Dendritic cell treated with granulocyte-macrophage colony-stimulating factor and Interleukin-4, amounts not matched to agents 40 ng/mL and 50 ng/mL, for 4 days (primary cell): ENCODE data around the gene SPATA45.
"Not testable (repeated sequence)": the region's sequence is repeated elsewhere in the genome, so short reads cannot be mapped to it uniquely, and the experiment has no call there.

ENCODE experiments used
- H3K27ac Mint-ChIP-seq: one replicate; pipeline ENCODE4 v1.8.0; 2022; ENCODE audit warnings: mild to moderate bottlenecking, mixed read lengths
- H3K27me3 Mint-ChIP-seq: one replicate; pipeline ENCODE4 v1.8.0; 2022; ENCODE audit warnings: mild to moderate bottlenecking, mixed read lengths
- H3K36me3 Mint-ChIP-seq: one replicate; pipeline ENCODE4 v1.8.0; 2022; ENCODE audit warnings: low read depth, mixed read lengths
- H3K4me1 Mint-ChIP-seq: one replicate; pipeline ENCODE4 v1.8.0; 2022; ENCODE audit warnings: low read depth, mixed read lengths
- H3K4me3 Mint-ChIP-seq: one replicate; pipeline ENCODE4 v1.8.0; 2022; ENCODE audit warnings: mild to moderate bottlenecking, moderate library complexity, mixed read lengths
- H3K9me3 Mint-ChIP-seq: one replicate; pipeline ENCODE4 v1.8.0; 2022; ENCODE audit warnings: mixed read lengths
- intact Hi-C: fragments of 100-400 bp; cut with micrococcal nuclease; formaldehyde crosslinking; loops from one replicate; pipeline ENCODE4 v1.15.0; 2022

The SPATA45 gene

GRCh38 chr1:212847549-212847948 is at the start of gene SPATA45:
TSS of gene SPATA45 (minus strand) at chr1:212847649. CDS start at chr1:212836149, 11,500 bp downstream.
- no peaks in the 10 kb centered on the region for H3K27me3 Mint-ChIP-seq
- H3K4me1 Mint-ChIP-seq: no peaks in the 10 kb centered on the region
- intact Hi-C loops: no loop called here
- H3K9me3 Mint-ChIP-seq: no peaks in the 10 kb centered on the region
- H3K4me3 Mint-ChIP-seq: no peak within 1 kb of the TSS
- peaks cover 7% of the 10 kb centered on the region for H3K36me3 Mint-ChIP-seq
- H3K27ac Mint-ChIP-seq: no peak within 1 kb of the TSS

- H3K27ac Mint-ChIP-seq: no peak overlapping the region
- peaks cover 83% of the 10 kb centered on the region for H3K36me3 Mint-ChIP-seq
- no peak overlapping the region for H3K4me3 Mint-ChIP-seq
- H3K9me3 Mint-ChIP-seq: no peaks in the 10 kb centered on the region
- no peaks in the 10 kb centered on the region for H3K27me3 Mint-ChIP-seq
- no peaks in the 10 kb centered on the region for H3K4me1 Mint-ChIP-seq
- intact Hi-C loops: no loop called here
These were observed 44.7 kb upstream of the SPATA45 start for GRCh38 chr1:212892108-212892507.

GRCh38 chr1:212884592-212884991 is 37.1 kb upstream of the SPATA45 start:
- Mint-ChIP-seq H3K27ac (no peak overlapping the region), H3K4me1 (no peaks in the 10 kb centered on the region), H3K9me3 (no peaks in the 10 kb centered on the region), H3K4me3 (no peak overlapping the region), H3K36me3 (peaks cover 58% of the 10 kb centered on the region), H3K27me3 (no peaks in the 10 kb centered on the region)
- intact Hi-C loops: no loop called here

GRCh38 chr1:212879947-212880690 is 32.7 kb upstream of the SPATA45 start:
- Mint-ChIP-seq H3K36me3 (peaks cover 52% of the 10 kb centered on the region), H3K4me3 (no peak overlapping the region), H3K27me3 (no peaks in the 10 kb centered on the region), H3K27ac (no peak overlapping the region), H3K4me1 (no peaks in the 10 kb centered on the region), H3K9me3 (no peaks in the 10 kb centered on the region)
- intact Hi-C loops: no loop called here

- H3K27me3 Mint-ChIP-seq: no peaks in the 10 kb centered on the region
- no peaks in the 10 kb centered on the region for H3K9me3 Mint-ChIP-seq
- intact Hi-C loops: no loop called here
- no peak overlapping the region for H3K27ac Mint-ChIP-seq
- no peaks in the 10 kb centered on the region for H3K4me1 Mint-ChIP-seq
- H3K4me3 Mint-ChIP-seq: no peak overlapping the region
- peaks cover 55% of the 10 kb centered on the region for H3K36me3 Mint-ChIP-seq
These were observed 31.0 kb upstream of the SPATA45 start for GRCh38 chr1:212878418-212878817.

- intact Hi-C loops: no loop called here
- Mint-ChIP-seq H3K4me1 (no peaks in the 10 kb centered on the region), H3K4me3 (no peak overlapping the region), H3K9me3 (no peaks in the 10 kb centered on the region), H3K27ac (no peak overlapping the region), H3K36me3 (peaks cover 63% of the 10 kb centered on the region), H3K27me3 (no peaks in the 10 kb centered on the region)
These were observed 26.1 kb upstream of the SPATA45 start for GRCh38 chr1:212873518-212873917.

GRCh38 chr1:212871976-212872375 is 24.5 kb upstream of the SPATA45 start:
- Mint-ChIP-seq H3K9me3 (no peaks in the 10 kb centered on the region), H3K27ac (no peak overlapping the region), H3K36me3 (peaks cover 52% of the 10 kb centered on the region), H3K27me3 (no peaks in the 10 kb centered on the region), H3K4me3 (no peak overlapping the region), H3K4me1 (no peaks in the 10 kb centered on the region)
- intact Hi-C loops: no loop called here

GRCh38 chr1:212867192-212867591 is 19.7 kb upstream of the SPATA45 start:
- intact Hi-C loops: no loop called here
- Mint-ChIP-seq H3K36me3 (peaks cover 40% of the 10 kb centered on the region), H3K4me3 (no peak overlapping the region), H3K27ac (no peak overlapping the region), H3K9me3 (no peaks in the 10 kb centered on the region), H3K27me3 (no peaks in the 10 kb centered on the region), H3K4me1 (peaks cover 10% of the 10 kb centered on the region)

- Mint-ChIP-seq H3K27me3 (no peaks in the 10 kb centered on the region), H3K9me3 (no peaks in the 10 kb centered on the region), H3K27ac (no peak overlapping the region), H3K4me3 (no peak overlapping the region), H3K36me3 (peaks cover 34% of the 10 kb centered on the region), H3K4me1 (peaks cover 10% of the 10 kb centered on the region)
- intact Hi-C loops: loop anchor here (5.0 kb wide), 2 partner anchors 47 to 83 kb away; no protein-coding TSS in a partner anchor
These were observed 16.8 kb upstream of the SPATA45 start for GRCh38 chr1:212864201-212864600.

GRCh38 chr1:212863345-212863744 is 15.9 kb upstream of the SPATA45 start:
- Mint-ChIP-seq H3K36me3 (peaks cover 34% of the 10 kb centered on the region), H3K4me1 (peaks cover 10% of the 10 kb centered on the region)
- intact Hi-C loops: loop anchor here (5.0 kb wide), 2 partner anchors 46 to 84 kb away; no protein-coding TSS in a partner anchor
- not testable (repeated sequence) for H3K9me3 Mint-ChIP-seq, H3K4me3 Mint-ChIP-seq, H3K27ac Mint-ChIP-seq, H3K27me3 Mint-ChIP-seq

GRCh38 chr1:212862111-212862690 is 14.8 kb upstream of the SPATA45 start:
- intact Hi-C loops: loop anchor here (5.0 kb wide), 2 partner anchors 45 to 85 kb away; no protein-coding TSS in a partner anchor
- peaks cover 40% of the 10 kb centered on the region for H3K36me3 Mint-ChIP-seq
- no peak overlapping the region for H3K27ac Mint-ChIP-seq
- H3K27me3 Mint-ChIP-seq: no peaks in the 10 kb centered on the region
- H3K4me3 Mint-ChIP-seq: no peak overlapping the region
- H3K4me1 Mint-ChIP-seq: peaks cover 10% of the 10 kb centered on the region
- no peaks in the 10 kb centered on the region for H3K9me3 Mint-ChIP-seq

- intact Hi-C loops: loop anchor here (5.0 kb wide), 2 partner anchors 44 to 86 kb away; no protein-coding TSS in a partner anchor
- H3K36me3 Mint-ChIP-seq: peaks cover 27% of the 10 kb centered on the region
- peaks cover 18% of the 10 kb centered on the region for H3K4me1 Mint-ChIP-seq
- H3K27ac Mint-ChIP-seq: no peak overlapping the region
- H3K4me3 Mint-ChIP-seq: no peak overlapping the region
- no peaks in the 10 kb centered on the region for H3K9me3 Mint-ChIP-seq
- H3K27me3 Mint-ChIP-seq: no peaks in the 10 kb centered on the region
These were observed 13.5 kb upstream of the SPATA45 start for GRCh38 chr1:212860713-212861581.

- H3K36me3 Mint-ChIP-seq: peaks cover 20% of the 10 kb centered on the region
- no peaks in the 10 kb centered on the region for H3K9me3 Mint-ChIP-seq
- H3K27me3 Mint-ChIP-seq: no peaks in the 10 kb centered on the region
- peak overlapping the region; percentile 99 for H3K4me3 Mint-ChIP-seq
- H3K27ac Mint-ChIP-seq: peak overlapping the region; percentile 96
- peaks cover 19% of the 10 kb centered on the region for H3K4me1 Mint-ChIP-seq
- intact Hi-C loops: loop anchor here (1.0 kb wide), 1 partner anchor 157 kb away; the partner anchor contains the start of gene ANGEL2
These were observed 11.2 kb upstream of the SPATA45 start for GRCh38 chr1:212858461-212859265.
